Activated T-cell treated with anti-CD3 and anti-CD28 coated beads, Interleukin-2, amount 50 U/mL, for 1 hour (primary cell): Measurements from ENCODE around the gene TRPC3.
A peak's percentile ranks its signal among the peaks of the same experiment; 100 is the strongest.

Experiments
- DNase-seq: peaks from one replicate; pipeline ENCODE4 v3.0.0-alpha.2; 2020

Gene TRPC3

GRCh38 chr4:121951521-121952110 is at the start of gene TRPC3:
Gene TRPC3, minus strand, starts transcription at chr4:121952060. Its CDS starts 380 bp downstream, at chr4:121951680.
- DNase-seq = peak; percentile 53

- no peak for DNase-seq
These were observed 49.0 kb upstream of the TRPC3 start for GRCh38 chr4:122000849-122001248.

GRCh38 chr4:121998024-121998423 is 46.2 kb upstream of the TRPC3 start:
- no peak for DNase-seq

GRCh38 chr4:121995790-121996537 is 44.1 kb upstream of the TRPC3 start:
- DNase-seq = no peak

- no peak for DNase-seq
These were observed 40.1 kb upstream of the TRPC3 start for GRCh38 chr4:121991968-121992367.

- DNase-seq = no peak
These were observed 38.6 kb upstream of the TRPC3 start for GRCh38 chr4:121990489-121990888.

- DNase-seq = no peak
These were observed 37.9 kb upstream of the TRPC3 start for GRCh38 chr4:121989715-121990114.

GRCh38 chr4:121988950-121989349 is 37.1 kb upstream of the TRPC3 start:
- no peak for DNase-seq

- no peak for DNase-seq
These were observed 28.8 kb upstream of the TRPC3 start for GRCh38 chr4:121980643-121981042.

- DNase-seq = no peak
These were observed 26.3 kb upstream of the TRPC3 start for GRCh38 chr4:121978172-121978516.

GRCh38 chr4:121977251-121978171 is 25.7 kb upstream of the TRPC3 start:
- no peak for DNase-seq

- DNase-seq = no peak
These were observed 23.9 kb upstream of the TRPC3 start for GRCh38 chr4:121975784-121976183.

GRCh38 chr4:121973816-121974215 is 22.0 kb upstream of the TRPC3 start:
- no peak for DNase-seq

GRCh38 chr4:121968859-121969258 is 17.0 kb upstream of the TRPC3 start:
- DNase-seq = no peak

- no peak for DNase-seq
These were observed 13.1 kb upstream of the TRPC3 start for GRCh38 chr4:121964958-121965357.

- no peak for DNase-seq
These were observed 9.0 kb upstream of the TRPC3 start for GRCh38 chr4:121960818-121961217.

- no peak for DNase-seq
These were observed 6.9 kb upstream of the TRPC3 start for GRCh38 chr4:121958777-121959176.

GRCh38 chr4:121957266-121957665 is 5.4 kb upstream of the TRPC3 start:
- DNase-seq = no peak

- no peak for DNase-seq
These were observed 2.0 kb upstream of the TRPC3 start for GRCh38 chr4:121953860-121954259.

GRCh38 chr4:121952290-121952689 is 430 bp upstream of the TRPC3 start:
- no peak for DNase-seq

- DNase-seq = peak; percentile 38
These were observed 960 bp downstream of the TRPC3 start for GRCh38 chr4:121950680-121951520.

GRCh38 chr4:121950212-121950679 is 1.6 kb downstream of the TRPC3 start:
- DNase-seq = peak; percentile 83

- DNase-seq = no peak
These were observed 5.2 kb downstream of the TRPC3 start for GRCh38 chr4:121946644-121947043.
